Neutrophil (primary cell): Measurements from ENCODE around the gene KYNU.
"Not testable (repeated sequence)": the region's sequence is repeated elsewhere in the genome, so short reads cannot be mapped to it uniquely, and the experiment has no call there.

Experiments used
- H3K27ac ChIP-seq: fragments of 200-600 bp; sonication (generic); 2 replicates; pipeline ENCODE4 v1.5.1; 2016; ENCODE audit warnings: mild to moderate bottlenecking, moderate library complexity
- H3K27me3 ChIP-seq: fragments of 200-600 bp; sonication (generic); 2 replicates; pipeline ENCODE4 v1.6.0; 2016; ENCODE audit warnings: mild to moderate bottlenecking
- H3K36me3 ChIP-seq: fragments of 200-600 bp; sonication (generic); 2 replicates; pipeline ENCODE4 v1.5.1; 2017
- H3K4me1 ChIP-seq, 2 experiments: fragments of 200-600 bp in 1 of 2; sonication (generic) in 1 of 2; 1 replicate in 1 of 2; 2 replicates in 1 of 2; pipeline versions ENCODE4 v1.5.1 to v1.6.1; 2013 to 2016; ENCODE audit warnings: low read depth in 1 of 2, low read length in 1 of 2, mild to moderate bottlenecking in 1 of 2, moderate library complexity in 1 of 2; ENCODE audit not compliant: control insufficient read depth in 1 of 2, insufficient read depth in 1 of 2
- H3K4me3 ChIP-seq, 2 experiments: fragments of 200-600 bp in 1 of 2; sonication (generic) in 1 of 2; 1 replicate in 1 of 2; 2 replicates in 1 of 2; pipeline ENCODE4 v1.5.1; 2013 to 2016; ENCODE audit warnings: low read depth in 1 of 2, low read length in 1 of 2, mild to moderate bottlenecking in 1 of 2, moderate library complexity in 1 of 2
- H3K9me3 ChIP-seq: fragments of 200-600 bp; sonication (generic); 2 replicates; pipeline ENCODE4 v1.5.1; 2016
- CTCF ChIP-seq: fragments of 200-600 bp; sonication (generic); IDR thresholded peaks from 2 replicates; pipeline ENCODE4 v1.5.1; 2016; ENCODE audit warnings: antibody characterized with exemption

Gene KYNU

GRCh38 chr2:142897807-142898206 is 20.3 kb downstream of the KYNU start:
- H3K4me3 ChIP-seq, result no peak overlapping the region
- no peaks in the 10 kb centered on the region for H3K27me3 ChIP-seq
- H3K27ac ChIP-seq, result no peak overlapping the region
- no peaks in the 10 kb centered on the region for H3K4me1 ChIP-seq
- TF ChIP-seq CTCF, result no peak
- no peaks in the 10 kb centered on the region for H3K36me3 ChIP-seq
- H3K9me3 ChIP-seq, result no peaks in the 10 kb centered on the region

- H3K27ac ChIP-seq, H3K4me3 ChIP-seq, H3K4me1 ChIP-seq, H3K27me3 ChIP-seq, H3K36me3 ChIP-seq, H3K9me3 ChIP-seq: not testable (repeated sequence)
Measured at GRCh38 chr2:142900327-142900726, 22.9 kb downstream of the KYNU start.

GRCh38 chr2:142901780-142902179 is 24.3 kb downstream of the KYNU start:
- no peaks in the 10 kb centered on the region for H3K27me3 ChIP-seq
- no peak overlapping the region for H3K27ac ChIP-seq
- no peaks in the 10 kb centered on the region for H3K9me3 ChIP-seq
- H3K4me1 ChIP-seq, result no peaks in the 10 kb centered on the region
- no peaks in the 10 kb centered on the region for H3K36me3 ChIP-seq
- TF ChIP-seq CTCF, result no peak
- H3K4me3 ChIP-seq, result no peak overlapping the region

- H3K36me3 ChIP-seq, H3K4me3 ChIP-seq, H3K9me3 ChIP-seq, H3K27ac ChIP-seq, H3K4me1 ChIP-seq, H3K27me3 ChIP-seq: not testable (repeated sequence)
Measured at GRCh38 chr2:142903726-142904125, 26.3 kb downstream of the KYNU start.

GRCh38 chr2:142907653-142908052 is 30.2 kb downstream of the KYNU start:
- no peak for TF ChIP-seq CTCF
- H3K27ac ChIP-seq, result no peak overlapping the region
- no peaks in the 10 kb centered on the region for H3K4me1 ChIP-seq
- H3K4me3 ChIP-seq, result no peak overlapping the region
- H3K9me3 ChIP-seq, result no peaks in the 10 kb centered on the region
- H3K27me3 ChIP-seq, result no peaks in the 10 kb centered on the region
- H3K36me3 ChIP-seq, result no peaks in the 10 kb centered on the region

GRCh38 chr2:142914507-142915313 is 37.2 kb downstream of the KYNU start:
- no peak overlapping the region for H3K27ac ChIP-seq
- H3K36me3 ChIP-seq, result no peaks in the 10 kb centered on the region
- no peaks in the 10 kb centered on the region for H3K9me3 ChIP-seq
- H3K4me1 ChIP-seq, result no peaks in the 10 kb centered on the region
- no peak for TF ChIP-seq CTCF
- no peak overlapping the region for H3K4me3 ChIP-seq
- H3K27me3 ChIP-seq, result no peaks in the 10 kb centered on the region
